Measurements from ENCODE around the gene VAPA. TPM values are rescaled to one million over a fixed set of nuclear protein-coding genes. Genes with fewer than 3 reads are reported as not detected.

The VAPA gene
- total and polyA plus RNA-seq, 10 donors: 53.1 to 290 (median 181) TPM

DNA sequence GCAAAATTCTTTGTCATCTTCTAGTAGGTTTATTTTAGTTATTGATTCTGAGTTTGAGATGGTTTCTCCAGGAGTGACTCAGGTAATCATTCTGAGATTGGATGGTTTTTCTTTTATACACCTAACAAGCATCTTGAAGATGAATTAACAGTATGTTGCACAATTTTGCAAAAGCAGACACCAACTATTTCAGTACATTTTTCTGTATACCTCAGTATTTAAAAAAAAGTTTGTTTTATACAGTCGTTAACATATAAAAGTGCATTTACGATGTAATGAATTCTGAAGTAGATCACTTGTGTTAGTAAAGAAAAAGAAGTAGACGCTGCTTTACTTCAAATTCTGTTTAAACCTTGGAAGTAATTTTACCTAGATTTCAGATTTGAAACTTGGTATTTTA lies 3.0 kb downstream of the VAPA start:
- no peak for DNase-seq
- Histone ChIP-seq H3K9me3 (no peaks in the 10 kb centered on the region), H3K4me1 (peaks cover 64 to 81% (median 74%) of the 10 kb centered on the region in 6 donors), H3K36me3 (no peaks in the 10 kb centered on the region), H3K4me3 (peak overlapping the region in 1 of 8 donors; percentile 92), H3K27ac (peak overlapping the region in 6 of 8 donors; percentile 99 to 100 (median 100)), H3K27me3 (replicated peaks in 1 of 7) (no peaks in the 10 kb centered on the region)
- intact Hi-C loops (cut with DNase I; ENCODE audit: low total_unique reads): no loop called here
- 84 to 87% (median 85%) methylated on average over 3 of the region's 3 CpGs for WGBS, 5 donors
- no peak for TF ChIP-seq POLR2A (IDR thresholded peaks at IDR 0.05)
- TF ChIP-seq, protein P1, sequence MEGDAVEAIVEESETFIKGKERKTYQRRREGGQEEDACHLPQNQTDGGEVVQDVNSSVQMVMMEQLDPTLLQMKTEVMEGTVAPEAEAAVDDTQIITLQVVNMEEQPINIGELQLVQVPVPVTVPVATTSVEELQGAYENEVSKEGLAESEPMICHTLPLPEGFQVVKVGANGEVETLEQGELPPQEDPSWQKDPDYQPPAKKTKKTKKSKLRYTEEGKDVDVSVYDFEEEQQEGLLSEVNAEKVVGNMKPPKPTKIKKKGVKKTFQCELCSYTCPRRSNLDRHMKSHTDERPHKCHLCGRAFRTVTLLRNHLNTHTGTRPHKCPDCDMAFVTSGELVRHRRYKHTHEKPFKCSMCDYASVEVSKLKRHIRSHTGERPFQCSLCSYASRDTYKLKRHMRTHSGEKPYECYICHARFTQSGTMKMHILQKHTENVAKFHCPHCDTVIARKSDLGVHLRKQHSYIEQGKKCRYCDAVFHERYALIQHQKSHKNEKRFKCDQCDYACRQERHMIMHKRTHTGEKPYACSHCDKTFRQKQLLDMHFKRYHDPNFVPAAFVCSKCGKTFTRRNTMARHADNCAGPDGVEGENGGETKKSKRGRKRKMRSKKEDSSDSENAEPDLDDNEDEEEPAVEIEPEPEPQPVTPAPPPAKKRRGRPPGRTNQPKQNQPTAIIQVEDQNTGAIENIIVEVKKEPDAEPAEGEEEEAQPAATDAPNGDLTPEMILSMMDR (IDR thresholded peaks at IDR 0.05 in 8 of 11, conservative IDR thresholded peaks at IDR 0.05 in 3 of 11): no peak
- TF ChIP-seq POLR2AphosphoS5 (IDR thresholded peaks at IDR 0.05): no peak

GRCh38 chr18:9918016-9918680 lies 4.3 kb downstream of the VAPA start:
- Histone ChIP-seq H3K4me1 (peaks cover 72 to 88% (median 82%) of the 10 kb centered on the region in 6 donors), H3K4me3 (peak overlapping the region in 1 of 8 donors; percentile 22), H3K36me3 (no peaks in the 10 kb centered on the region), H3K27me3 (replicated peaks in 1 of 7) (no peaks in the 10 kb centered on the region), H3K27ac (peak overlapping the region in 5 of 8 donors; percentile 36 to 100 (median 39)), H3K9me3 (no peaks in the 10 kb centered on the region)
- WGBS, 5 donors: 26 to 55% (median 39%) methylated on average over 2 of the region's 2 CpGs
- no peak for DNase-seq
- intact Hi-C loops (cut with DNase I; ENCODE audit: low total_unique reads): no loop called here
- TF ChIP-seq POLR2AphosphoS5 (IDR thresholded peaks at IDR 0.05): no peak
- no peak for TF ChIP-seq POLR2A (IDR thresholded peaks at IDR 0.05)
- TF ChIP-seq, protein P1 (IDR thresholded peaks at IDR 0.05 in 8 of 11, conservative IDR thresholded peaks at IDR 0.05 in 3 of 11): no peak

- no peak for TF ChIP-seq POLR2A (IDR thresholded peaks at IDR 0.05)
- peak in 1 of 3 donors; percentile 8 for TF ChIP-seq POLR2AphosphoS5 (IDR thresholded peaks at IDR 0.05)
- intact Hi-C loops (cut with DNase I; ENCODE audit: low total_unique reads): no loop called here
- WGBS, 5 donors: 68 to 78% (median 75%) methylated on average over 8 of the region's 8 CpGs
These were observed 5.9 kb downstream of the VAPA start for GRCh38 chr18:9919564-9920232.

GRCh38 chr18:9922592-9923311 lies 8.9 kb downstream of the VAPA start:
- 46 to 55% (median 51%) methylated on average over 4 of the region's 4 CpGs for WGBS, 5 donors
- Histone ChIP-seq H3K4me1 (peaks cover 81 to 100% (median 100%) of the 10 kb centered on the region in 6 donors), H3K9me3 (no peaks in the 10 kb centered on the region), H3K27me3 (replicated peaks in 1 of 7) (no peaks in the 10 kb centered on the region), H3K36me3 (no peaks in the 10 kb centered on the region), H3K27ac (peak overlapping the region in 2 of 8 donors; percentile 0 to 3), H3K4me3 (no peak overlapping the region)
- TF ChIP-seq, protein P1 (IDR thresholded peaks at IDR 0.05 in 8 of 11, conservative IDR thresholded peaks at IDR 0.05 in 3 of 11): no peak
- TF ChIP-seq POLR2A (IDR thresholded peaks at IDR 0.05) (no peak), POLR2AphosphoS5 (IDR thresholded peaks at IDR 0.05) (no peak)
- no peak for DNase-seq
- intact Hi-C loops (cut with DNase I; ENCODE audit: low total_unique reads): no loop called here

More at GRCh38 chr18:9919564-9920232, 5.9 kb downstream of the VAPA start:
- H3K9me3 ChIP-seq: no peaks in the 10 kb centered on the region
- no peak for DNase-seq
- H3K27ac ChIP-seq: peak overlapping the region in 2 of 8 donors; percentile 6 to 44
- H3K4me3 ChIP-seq: no peak overlapping the region
- no peaks in the 10 kb centered on the region for H3K27me3 ChIP-seq (replicated peaks in 1 of 7)
- no peaks in the 10 kb centered on the region for H3K36me3 ChIP-seq
- peaks cover 86 to 97% (median 96%) of the 10 kb centered on the region in 6 donors for H3K4me1 ChIP-seq

Measured in spleen (tissue), 11 donors.